PC-9 (cell line): ENCODE measurements around the gene ZNF408. TPM values are rescaled to one million over a fixed set of nuclear protein-coding genes. Genes with fewer than 3 reads are reported as not detected.

Source experiments
- BruUV-seq: library from RNA; stranded (reverse); fragments of 400-500 nt; replicated peaks from 2 replicates; lab custom pipeline; 2021; lab: Mats Ljungman, UMichigan
- CTCF ChIA-PET: fragments of 300-600 bp; sonication (Branson Sonifier 250); formaldehyde crosslinking; loops from one replicate; lab custom pipeline; 2022; ENCODE audit warnings: antibody characterized with exemption; lab: Charles Lee
- POLR2A ChIA-PET: fragments of 300-600 bp; sonication (Branson Sonifier 250); formaldehyde crosslinking; loops from one replicate; lab custom pipeline; 2022; ENCODE audit warnings: antibody characterized with exemption; ENCODE audit not compliant: unreplicated experiment; lab: Charles Lee
- DNase-seq, 2 experiments: peaks; one replicate each; pipeline versions ENCODE4 v3.0.0 to v3.0.0-alpha.2; 2015 to 2022; ENCODE audit warnings: mixed read lengths in 1 of 2
- H2AFZ ChIP-seq: fragments of 200-600 bp; sonication (generic); 2 replicates; pipeline ENCODE4 v1.8.1; 2017; ENCODE audit warnings: antibody characterized with exemption
- H3F3A ChIP-seq: fragments of 200-600 bp; sonication (generic); 2 replicates; pipeline ENCODE4 v1.8.1; 2017; ENCODE audit warnings: antibody characterized with exemption, mild to moderate bottlenecking, low read depth; ENCODE audit not compliant: insufficient read depth
- H3K27ac ChIP-seq: fragments of 200-600 bp; sonication (generic); 2 replicates; pipeline ENCODE4 v1.6.1; 2016; ENCODE audit warnings: mixed run types
- H3K27me3 ChIP-seq: fragments of 200-600 bp; sonication (generic); 2 replicates; pipeline ENCODE4 v1.6.1; 2016; ENCODE audit warnings: low read depth, mixed run types; ENCODE audit not compliant: insufficient read depth
- H3K36me3 ChIP-seq: fragments of 200-600 bp; sonication (generic); 2 replicates; pipeline ENCODE4 v1.6.1; 2016; ENCODE audit warnings: low read depth, mixed run types
- H3K4me1 ChIP-seq: fragments of 200-600 bp; sonication (generic); replicated peaks from 2 replicates; pipeline ENCODE4 v1.6.1; 2016; ENCODE audit warnings: mixed run types; ENCODE audit not compliant: insufficient read depth
- H3K4me2 ChIP-seq: fragments of 200-600 bp; sonication (generic); 2 replicates; pipeline ENCODE4 v1.6.1; 2017; ENCODE audit warnings: mixed run types
- H3K4me3 ChIP-seq: fragments of 200-600 bp; sonication (generic); 2 replicates; pipeline ENCODE4 v1.6.1; 2016; ENCODE audit warnings: mixed run types
- H3K79me2 ChIP-seq: fragments of 200-600 bp; sonication (generic); 2 replicates; pipeline ENCODE4 v1.6.1; 2017; ENCODE audit warnings: low read depth, mixed run types
- H3K9me2 ChIP-seq: fragments of 200-600 bp; sonication (generic); 2 replicates; pipeline ENCODE4 v1.8.1; 2017; ENCODE audit warnings: mild to moderate bottlenecking; ENCODE audit not compliant: insufficient read depth
- H3K9me3 ChIP-seq: fragments of 200-600 bp; sonication (generic); 2 replicates; pipeline ENCODE4 v1.8.1; 2016; ENCODE audit warnings: low read depth; ENCODE audit not compliant: insufficient read depth
- H4K20me1 ChIP-seq: fragments of 200-600 bp; sonication (generic); 2 replicates; pipeline ENCODE4 v1.8.1; 2017; ENCODE audit not compliant: insufficient read depth
- EZH2 ChIP-seq: fragments of 200-600 bp; sonication (generic); IDR thresholded peaks from 2 replicates; pipeline ENCODE4 v1.8.0; 2017; ENCODE audit warnings: antibody characterized with exemption, low read depth
- intact Hi-C: fragments of 100-400 bp; cut with micrococcal nuclease; formaldehyde crosslinking; loops from one replicate; pipeline ENCODE4 v1.10.0; 2022; ENCODE audit not compliant: unreplicated experiment
- microRNA-seq: library from miRNA; unstranded; fragments of <30 nt; microRNA quantifications from one replicate; pipeline ENCODE4 v1.2.0, GENCODE V29; 2021; ENCODE audit warnings: borderline number of aligned reads, borderline replicate concordance
- total RNA-seq: library from RNA; stranded (reverse); gene quantifications from 2 replicates; pipeline ENCODE4 v1.2.3, GENCODE V29; 2021
- TF ChIP-seq, protein P1 (sequence below): fragments of 200-600 bp; sonication (generic); conservative IDR thresholded peaks from 2 replicates; pipeline ENCODE4 v1.6.1; 2017; ENCODE audit warnings: mixed run types, antibody characterized with exemption, mild to moderate bottlenecking, moderate library complexity

Gene ZNF408
- total RNA-seq, 1 experiment from 2014 or later = 13.8 TPM

DNA sequence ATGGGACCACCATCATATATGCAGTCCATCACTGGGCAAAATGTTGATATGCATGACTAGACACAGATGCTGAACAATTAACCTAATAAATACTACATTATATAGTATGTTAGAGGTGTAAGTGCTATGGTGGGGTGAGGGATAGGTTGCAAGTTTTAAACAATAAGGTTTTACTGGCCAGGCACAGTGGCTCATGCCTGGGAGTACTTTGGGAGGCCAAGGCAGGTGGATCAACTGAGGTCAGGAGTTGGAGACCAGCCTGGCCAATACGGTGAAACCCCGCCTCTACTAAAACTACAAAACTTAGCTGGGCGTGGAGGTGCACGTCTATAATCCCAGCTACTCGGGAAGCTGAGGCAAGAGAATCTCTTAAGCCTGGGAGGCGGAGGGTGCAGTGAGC is 46.3 kb downstream of the ZNF408 start:
- intact Hi-C loops = no loop called here
- no peak overlapping the region for H3K4me2 ChIP-seq
- POLR2A ChIA-PET = no interaction called here
- no peak overlapping the region for H2AFZ ChIP-seq
- H3K4me1 ChIP-seq = no peaks in the 10 kb centered on the region
- DNase-seq = no peak
- H3K27me3 ChIP-seq = no peaks in the 10 kb centered on the region
- peaks cover 61% of the 10 kb centered on the region for H3K36me3 ChIP-seq
- H3K4me3 ChIP-seq = no peak overlapping the region
- no peaks in the 10 kb centered on the region for H3K79me2 ChIP-seq
- no peaks in the 10 kb centered on the region for H3K9me2 ChIP-seq
- H4K20me1 ChIP-seq = peaks cover 5% of the 10 kb centered on the region; the same call in 1 of the 2 replicates
- BruUV-seq = no TSS peak
- H3F3A ChIP-seq = 0 out of 2 replicates have a peak, but pooled peaks cover 4% of the 10 kb centered on the region
- TF ChIP-seq, protein P1, sequence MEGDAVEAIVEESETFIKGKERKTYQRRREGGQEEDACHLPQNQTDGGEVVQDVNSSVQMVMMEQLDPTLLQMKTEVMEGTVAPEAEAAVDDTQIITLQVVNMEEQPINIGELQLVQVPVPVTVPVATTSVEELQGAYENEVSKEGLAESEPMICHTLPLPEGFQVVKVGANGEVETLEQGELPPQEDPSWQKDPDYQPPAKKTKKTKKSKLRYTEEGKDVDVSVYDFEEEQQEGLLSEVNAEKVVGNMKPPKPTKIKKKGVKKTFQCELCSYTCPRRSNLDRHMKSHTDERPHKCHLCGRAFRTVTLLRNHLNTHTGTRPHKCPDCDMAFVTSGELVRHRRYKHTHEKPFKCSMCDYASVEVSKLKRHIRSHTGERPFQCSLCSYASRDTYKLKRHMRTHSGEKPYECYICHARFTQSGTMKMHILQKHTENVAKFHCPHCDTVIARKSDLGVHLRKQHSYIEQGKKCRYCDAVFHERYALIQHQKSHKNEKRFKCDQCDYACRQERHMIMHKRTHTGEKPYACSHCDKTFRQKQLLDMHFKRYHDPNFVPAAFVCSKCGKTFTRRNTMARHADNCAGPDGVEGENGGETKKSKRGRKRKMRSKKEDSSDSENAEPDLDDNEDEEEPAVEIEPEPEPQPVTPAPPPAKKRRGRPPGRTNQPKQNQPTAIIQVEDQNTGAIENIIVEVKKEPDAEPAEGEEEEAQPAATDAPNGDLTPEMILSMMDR = no peak
- TF ChIP-seq EZH2 = no peak
- CTCF ChIA-PET = no interaction called here
- H3K27ac ChIP-seq = no peak overlapping the region
- no peaks in the 10 kb centered on the region for H3K9me3 ChIP-seq

Small RNA genes lying within 50 kb of the gene (microRNA-seq; reads per million reads assigned to microRNA genes)
- not detected for gene MIR5582

Other genes starting within 250 kb of the ZNF408 start
- gene AMBRA1, start 107.0 kb upstream of the ZNF408 start, total RNA-seq = 41.4 and 41.9 TPM in 2 replicates
- 6.6 and 8.0 TPM in 2 replicates for gene HARBI1, start 83.8 kb upstream of the ZNF408 start, total RNA-seq
- 109 TPM in 2 replicates for gene ATG13, start 83.5 kb upstream of the ZNF408 start, total RNA-seq
- 60.3 and 64.2 TPM in 2 replicates for gene ARHGAP1, start 412 bp upstream of the ZNF408 start, total RNA-seq
- gene F2, start 18.2 kb downstream of the ZNF408 start, total RNA-seq = 0.20 TPM in 1 of 2 replicates, not detected in the other
- 155 and 195 TPM in 2 replicates for gene CKAP5, start 145.2 kb downstream of the ZNF408 start, total RNA-seq
- 9.6 and 15.7 TPM in 2 replicates for gene LRP4, start 217.5 kb downstream of the ZNF408 start, total RNA-seq
- gene CSTPP1, start 235.7 kb downstream of the ZNF408 start, total RNA-seq = 87.2 and 88.3 TPM in 2 replicates